ENCODE results near the gene MEN1. TPM values are rescaled to one million over a fixed set of nuclear protein-coding genes. Genes with fewer than 3 reads are reported as not detected.
"Not testable (repeated sequence)": the region's sequence is repeated elsewhere in the genome, so short reads cannot be mapped to it uniquely, and the experiment has no call there.

Gene MEN1
- total RNA-seq, 1 experiment from 2014 or later, result 25.3 TPM

- DNase-seq (ENCODE audit: low read depth), result peak; percentile 89
Measured at GRCh38 chr11:64846998-64847666, 36.8 kb upstream of the MEN1 start.

- not testable (repeated sequence) for DNase-seq (ENCODE audit: low read depth)
Measured at GRCh38 chr11:64845776-64846129, 35.4 kb upstream of the MEN1 start.

GRCh38 chr11:64845129-64845775, 34.9 kb upstream of the MEN1 start:
- DNase-seq (ENCODE audit: low read depth), result no peak

- peak; percentile 58 for DNase-seq (ENCODE audit: low read depth)
Measured at GRCh38 chr11:64844330-64845128, 34.2 kb upstream of the MEN1 start, which contains the start of gene CDC42BPG. Gene CDC42BPG, minus strand, starts transcription at chr11:64844653. Its CDS starts 84 bp downstream, at chr11:64844569.

- DNase-seq (ENCODE audit: low read depth), result no peak
Measured at GRCh38 chr11:64843686-64844329, 33.5 kb upstream of the MEN1 start.

- DNase-seq (ENCODE audit: low read depth), result no peak
Measured at GRCh38 chr11:64842851-64843685, 32.7 kb upstream of the MEN1 start.

GRCh38 chr11:64842366-64842759, 32.0 kb upstream of the MEN1 start:
- DNase-seq (ENCODE audit: low read depth), result no peak

- no peak for DNase-seq (ENCODE audit: low read depth)
Measured at GRCh38 chr11:64841592-64842365, 31.4 kb upstream of the MEN1 start.

- DNase-seq (ENCODE audit: low read depth), result no peak
Measured at GRCh38 chr11:64839887-64840782, 29.8 kb upstream of the MEN1 start.

- DNase-seq (ENCODE audit: low read depth), result no peak
Measured at GRCh38 chr11:64839335-64839734, 29.0 kb upstream of the MEN1 start.

GRCh38 chr11:64838600-64839334, 28.4 kb upstream of the MEN1 start:
- DNase-seq (ENCODE audit: low read depth), result no peak

GRCh38 chr11:64837887-64838351, 27.6 kb upstream of the MEN1 start:
- DNase-seq (ENCODE audit: low read depth), result no peak

GRCh38 chr11:64836448-64837072, 26.2 kb upstream of the MEN1 start:
- DNase-seq (ENCODE audit: low read depth), result no peak

GRCh38 chr11:64835616-64836447, 25.5 kb upstream of the MEN1 start:
- no peak for DNase-seq (ENCODE audit: low read depth)

GRCh38 chr11:64834723-64835615, 24.6 kb upstream of the MEN1 start:
- DNase-seq (ENCODE audit: low read depth), result peak; percentile 58

All from LHCN-M2 (cell line).